HG03565 (cell line): ENCODE data around the gene CBFA2T2.
A peak's percentile ranks its signal among the peaks of the same experiment; 100 is the strongest.

Source experiments
- ATAC-seq: cut with Tn5 transposase; IDR thresholded peaks from one replicate; pipeline ENCODE4 v1.9.1; 2021; ENCODE audit warnings: mild to moderate bottlenecking, moderate library complexity; ENCODE audit not compliant: unreplicated experiment

CBFA2T2 gene

DNA sequence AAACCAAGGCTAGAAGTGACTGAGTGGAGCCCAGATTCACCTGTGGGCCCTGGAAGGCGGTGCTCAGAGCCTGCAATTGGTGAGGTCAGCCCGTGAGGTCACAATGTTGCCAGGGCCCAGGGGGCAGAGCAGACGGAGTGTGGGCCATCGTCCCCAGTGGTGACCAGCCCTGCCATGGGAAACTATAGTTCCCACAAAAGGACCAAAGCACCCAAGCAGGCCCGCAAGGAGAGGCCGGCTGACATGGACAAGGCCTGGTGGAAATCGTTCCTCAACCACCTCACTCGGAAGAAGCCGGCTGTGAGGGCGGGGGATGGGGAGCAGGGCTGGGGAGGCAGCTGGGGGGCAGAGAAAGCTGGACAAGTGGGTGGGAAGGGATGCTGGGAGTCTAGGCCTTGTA, 172.3 kb downstream of the CBFA2T2 start, which contains the start of gene C20orf144:
Gene C20orf144, plus strand, starts transcription at position 156 of the 400 bp plus-strand sequence. Its CDS starts 19 bp downstream, at position 175.
- ATAC-seq: no peak

DNA sequence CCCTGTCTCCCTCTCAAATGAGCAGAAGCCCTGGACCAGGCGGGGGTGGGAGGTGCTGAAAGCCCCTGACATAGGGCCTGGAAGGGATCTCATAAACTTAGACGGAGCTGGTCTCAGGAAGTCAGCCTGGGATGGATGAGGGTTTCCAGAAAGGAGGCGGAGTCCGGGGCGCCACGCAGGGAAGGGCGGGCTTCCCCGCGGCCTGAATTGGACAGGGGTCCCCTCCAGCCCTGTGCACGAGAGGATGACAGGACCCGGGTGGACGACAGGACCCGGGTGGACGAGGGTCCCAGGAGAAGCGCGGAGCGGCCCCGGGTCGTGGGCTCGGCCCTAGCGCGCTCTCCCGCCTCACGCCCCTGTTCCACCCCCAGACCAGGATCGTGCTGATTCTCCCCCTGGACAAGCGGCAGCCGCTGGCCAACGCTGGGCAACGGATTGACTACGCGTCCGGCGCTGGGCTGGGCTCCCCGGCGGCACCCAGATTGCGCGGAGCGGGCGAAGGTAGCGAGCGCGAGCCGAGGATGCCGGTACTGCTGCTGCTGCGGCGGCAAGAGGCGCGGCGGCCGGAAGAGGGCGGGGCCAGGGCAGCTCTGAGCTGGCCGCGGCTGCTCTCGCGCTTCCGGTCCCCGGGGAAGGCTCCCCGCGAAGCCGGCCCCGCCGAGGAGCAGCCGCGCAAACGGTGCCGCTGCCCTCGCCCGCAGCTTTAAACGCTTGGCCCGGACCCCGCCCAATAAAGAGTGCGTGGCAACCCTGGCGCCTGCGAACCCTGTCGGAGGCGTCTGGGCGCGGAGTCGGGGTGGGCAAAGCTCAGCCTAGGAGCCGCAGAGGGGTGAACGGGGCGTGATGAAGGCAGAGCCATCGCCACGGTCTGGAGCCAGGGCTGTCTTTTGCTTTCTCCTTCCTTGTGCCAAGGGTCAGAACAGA, 173.5 kb downstream of the CBFA2T2 start:
- ATAC-seq: peak; percentile 29

DNA sequence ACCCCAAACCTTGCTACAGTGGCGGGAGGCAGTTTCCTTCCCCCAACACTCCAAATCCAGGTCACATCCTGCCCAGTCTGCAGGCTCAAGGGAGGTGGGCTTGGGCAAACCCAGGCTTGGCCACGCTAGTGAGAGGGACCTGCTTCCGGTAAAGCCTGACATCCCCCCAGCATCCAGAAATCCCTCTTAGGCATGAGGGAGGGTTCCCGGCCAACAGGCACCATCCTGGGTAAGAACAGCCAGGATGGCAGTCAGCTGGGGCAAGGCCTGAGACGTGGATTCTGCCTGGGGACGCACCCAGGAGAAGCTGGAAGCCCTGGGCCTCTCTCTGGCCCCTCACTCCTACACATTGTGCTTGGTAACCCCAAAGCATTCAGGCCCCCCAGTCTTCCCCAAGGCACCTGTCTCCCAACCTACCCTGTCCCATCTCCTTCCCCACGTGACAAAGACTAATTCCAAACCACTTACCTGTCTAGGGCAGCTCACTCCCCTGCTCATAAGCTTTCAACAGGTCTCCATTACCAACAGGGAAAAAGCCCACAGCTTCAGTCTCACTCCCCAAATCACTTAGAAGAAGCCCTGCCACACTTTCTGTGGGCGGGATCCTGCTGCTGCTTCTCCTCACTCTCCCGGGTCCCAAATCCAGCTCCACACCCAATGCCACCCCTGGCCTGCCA, 174.3 kb downstream of the CBFA2T2 start:
- no peak for ATAC-seq

DNA sequence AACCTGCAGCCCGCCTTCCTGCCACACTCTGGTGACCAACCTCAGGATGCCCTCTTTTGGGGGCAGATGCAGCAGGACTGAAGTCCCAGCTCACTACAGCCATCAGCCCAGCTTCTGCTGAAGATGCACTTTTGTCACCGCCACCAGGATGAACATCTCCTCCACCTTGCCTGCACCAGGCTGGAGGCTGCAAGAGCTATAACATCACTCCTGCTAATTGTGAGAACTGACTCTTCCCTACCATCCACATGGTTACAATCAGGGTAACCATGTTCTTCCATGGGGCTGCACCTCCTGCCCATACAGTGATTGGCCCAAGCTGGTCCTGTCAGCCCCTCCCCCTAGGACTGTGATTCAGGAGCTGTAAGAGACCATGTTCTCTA, 174.9 kb downstream of the CBFA2T2 start:
- ATAC-seq: no peak

DNA sequence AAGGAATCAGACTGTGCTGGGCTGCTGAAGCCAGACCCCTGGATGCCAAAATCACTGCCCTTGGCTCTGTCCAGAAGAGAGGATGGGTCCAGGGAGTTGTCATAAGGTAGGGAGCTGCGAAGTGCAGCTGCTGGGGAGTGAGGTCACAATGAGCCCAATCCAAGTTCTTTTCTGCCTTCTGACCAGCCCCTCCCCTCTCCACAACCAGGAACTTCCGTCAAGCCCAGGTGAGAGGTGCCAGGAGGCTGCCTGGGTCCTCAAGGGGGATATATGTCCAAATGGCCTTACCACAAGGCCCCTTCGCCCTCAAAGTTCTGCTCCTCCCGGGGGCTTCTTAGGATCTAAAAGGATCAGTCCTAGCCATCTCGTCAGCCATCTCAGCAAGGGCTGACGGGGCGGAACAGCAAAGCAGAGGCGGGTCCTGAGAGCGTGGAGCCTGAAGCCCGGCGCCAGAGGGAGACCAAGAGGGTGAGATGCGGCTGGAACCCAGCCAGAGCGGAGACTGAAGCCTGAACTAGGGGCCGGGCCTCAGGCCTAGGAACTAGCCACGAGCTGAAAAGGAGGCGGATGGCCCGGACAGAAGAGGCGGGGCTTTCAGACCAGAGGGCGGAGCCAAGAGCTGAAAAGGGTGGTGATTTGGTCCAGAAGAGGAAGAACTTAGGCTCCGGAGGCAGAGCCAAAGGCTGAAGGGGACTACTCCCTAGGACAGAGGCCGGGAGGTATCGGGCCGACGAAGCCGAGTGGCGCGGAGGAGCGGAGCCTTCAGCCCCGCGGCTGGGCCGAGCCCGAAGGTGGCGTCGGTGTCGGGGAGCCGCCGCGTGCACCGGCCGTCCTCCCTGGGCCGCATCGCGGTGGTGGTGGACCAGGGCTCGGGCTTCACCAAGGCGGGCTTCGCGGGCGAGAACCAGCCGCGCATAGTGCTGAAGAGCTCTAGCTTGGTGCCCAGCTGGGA, 176.7 kb downstream of the CBFA2T2 start, which contains the start of gene ACTL10:
Gene ACTL10, plus strand, starts transcription at position 651 of the 952 bp plus-strand sequence. CDS start 555 bp downstream, outside the sequence.
- peak; percentile 44 for ATAC-seq

DNA sequence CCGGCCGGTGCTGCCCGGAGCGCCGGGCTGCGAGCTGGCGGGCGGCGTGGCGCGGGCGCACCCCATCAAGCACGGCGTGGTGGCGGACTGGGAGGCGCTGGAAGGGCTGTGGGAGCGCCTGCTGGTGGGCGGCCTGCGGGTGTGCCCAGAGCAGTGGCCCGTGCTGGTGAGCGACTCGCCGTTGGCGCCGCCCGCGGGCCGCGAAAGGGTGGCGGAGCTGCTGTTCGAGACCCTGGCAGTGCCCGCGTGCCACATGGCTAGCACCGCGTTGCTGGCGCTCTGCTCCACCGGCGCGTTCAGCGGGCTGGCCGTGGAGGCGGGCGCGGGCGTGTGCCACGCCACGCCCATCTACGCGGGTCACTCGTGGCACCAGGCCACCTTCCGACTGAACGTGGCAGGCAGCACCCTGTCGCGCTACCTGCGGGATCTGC, 177.4 kb downstream of the CBFA2T2 start:
- peak; percentile 2 for ATAC-seq

DNA sequence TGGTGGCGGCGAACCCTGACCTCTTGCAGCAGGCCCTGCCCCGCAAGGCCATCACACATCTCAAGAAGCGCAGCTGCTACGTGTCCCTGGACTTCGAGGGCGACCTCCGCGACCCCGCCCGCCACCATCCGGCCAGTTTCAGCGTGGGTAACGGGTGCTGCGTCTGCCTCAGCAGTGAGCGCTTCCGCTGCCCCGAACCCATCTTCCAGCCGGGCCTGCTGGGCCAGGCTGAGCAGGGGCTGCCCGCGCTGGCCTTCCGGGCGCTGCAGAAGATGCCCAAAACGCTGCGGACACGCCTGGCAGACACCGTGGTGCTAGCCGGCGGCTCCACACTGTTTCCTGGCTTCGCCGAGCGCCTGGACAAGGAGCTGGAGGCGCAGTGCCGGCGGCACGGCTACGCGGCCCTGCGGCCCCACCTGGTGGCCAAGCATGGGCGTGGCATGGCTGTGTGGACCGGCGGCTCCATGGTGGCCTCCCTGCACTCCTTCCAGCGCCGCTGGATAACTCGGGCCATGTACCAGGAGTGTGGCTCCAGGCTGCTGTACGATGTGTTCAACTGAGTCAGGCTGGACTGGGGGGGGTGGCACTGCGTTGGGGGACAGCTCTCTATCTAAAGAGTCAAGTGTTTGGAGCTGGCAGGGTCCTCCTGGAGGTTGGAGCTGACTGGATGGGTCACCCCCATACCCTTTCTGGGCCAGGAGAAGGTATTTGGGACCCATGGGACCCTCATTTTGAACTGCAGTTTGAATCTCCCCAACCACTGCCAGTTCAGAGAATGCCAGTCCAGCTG, 178.0 kb downstream of the CBFA2T2 start:
- no peak for ATAC-seq

DNA sequence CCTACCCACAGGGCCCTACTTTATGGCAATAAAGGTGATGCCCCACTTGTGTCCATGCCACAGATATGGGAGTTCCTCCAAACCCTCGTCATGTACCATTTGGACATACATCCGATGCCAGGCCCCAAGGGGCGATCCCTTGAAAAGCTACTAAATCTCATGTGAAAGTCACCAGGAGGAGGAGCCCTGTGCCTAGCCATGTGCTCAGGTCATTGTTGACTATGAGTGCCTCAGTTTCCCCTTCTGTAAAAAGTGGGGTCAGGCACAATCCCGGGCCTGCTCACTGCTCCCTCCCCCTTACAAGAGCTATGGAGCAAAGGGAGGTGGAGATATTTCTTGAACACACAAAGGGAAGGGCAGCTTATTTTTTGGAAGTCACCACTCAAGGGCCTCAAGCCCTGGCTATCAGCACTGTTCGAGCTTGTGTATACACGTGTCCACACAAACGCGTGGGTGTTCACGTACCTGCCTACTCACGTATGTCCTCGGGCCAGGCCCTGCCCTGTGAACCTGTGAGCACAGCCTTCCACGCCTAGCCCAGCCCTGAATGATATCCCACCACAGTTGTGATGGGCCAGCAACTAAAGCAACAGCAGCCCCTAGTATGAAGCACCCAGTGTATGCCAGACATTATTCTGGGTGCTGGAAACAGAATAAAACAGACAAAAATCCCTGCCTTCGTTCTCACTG, 178.7 kb downstream of the CBFA2T2 start:
- no peak for ATAC-seq

DNA sequence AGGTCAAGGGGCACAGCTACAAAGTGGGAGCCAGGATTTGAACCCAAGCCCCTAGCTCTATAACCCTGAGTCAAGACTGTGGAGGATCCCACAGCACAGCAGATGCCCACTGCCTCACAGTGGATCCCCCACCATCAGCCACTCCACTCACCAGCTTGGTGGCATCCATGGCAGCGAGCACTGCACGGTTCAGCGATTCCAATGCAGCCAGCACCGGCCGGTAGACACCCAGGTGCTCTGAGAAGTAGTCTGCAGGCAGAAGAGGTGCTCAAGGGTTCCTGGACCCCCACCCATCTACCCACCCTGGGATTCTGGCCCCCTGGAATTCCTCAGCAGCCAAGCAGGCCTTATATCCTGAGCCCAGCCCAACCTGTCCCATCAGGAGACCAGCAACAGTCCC, 179.3 kb downstream of the CBFA2T2 start:
- ATAC-seq: no peak

DNA sequence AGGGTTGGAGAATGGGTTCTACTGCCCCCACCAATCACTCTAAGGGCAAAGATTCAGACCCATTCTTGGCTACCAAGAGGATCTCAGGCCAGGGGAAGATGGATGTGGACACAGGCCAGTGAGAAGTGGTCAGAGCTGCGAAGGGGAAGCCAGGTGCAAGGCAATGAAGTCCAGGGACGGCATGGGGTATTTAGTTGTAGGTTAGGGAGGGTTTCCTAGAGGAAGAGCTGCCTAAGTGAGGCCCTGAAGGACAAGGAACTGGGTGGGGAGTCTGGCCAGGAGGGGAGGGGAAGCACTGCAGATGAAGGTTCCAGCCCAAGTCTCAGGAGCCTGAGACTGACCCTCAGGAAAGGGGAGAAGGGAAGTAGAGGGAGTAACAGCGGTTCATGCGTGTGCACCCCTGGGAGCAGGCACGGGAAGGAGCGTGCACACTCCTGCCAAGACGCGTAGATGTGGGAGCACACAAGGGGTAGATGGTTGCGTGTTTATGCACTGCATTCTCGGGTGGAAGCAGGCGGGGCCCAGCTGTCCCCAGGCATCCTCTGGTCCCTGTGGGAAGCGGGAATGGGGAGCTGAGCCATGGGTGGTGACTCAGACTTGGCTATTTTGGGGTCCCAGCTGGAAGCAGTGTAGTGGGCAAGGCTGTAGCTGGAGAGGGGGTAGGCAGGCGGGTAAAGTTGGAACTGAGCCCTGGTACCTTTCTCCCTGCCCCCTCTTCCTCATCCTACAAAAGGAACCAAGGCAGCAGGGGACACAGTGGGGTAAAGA, 180.2 kb downstream of the CBFA2T2 start:
- ATAC-seq: no peak

DNA sequence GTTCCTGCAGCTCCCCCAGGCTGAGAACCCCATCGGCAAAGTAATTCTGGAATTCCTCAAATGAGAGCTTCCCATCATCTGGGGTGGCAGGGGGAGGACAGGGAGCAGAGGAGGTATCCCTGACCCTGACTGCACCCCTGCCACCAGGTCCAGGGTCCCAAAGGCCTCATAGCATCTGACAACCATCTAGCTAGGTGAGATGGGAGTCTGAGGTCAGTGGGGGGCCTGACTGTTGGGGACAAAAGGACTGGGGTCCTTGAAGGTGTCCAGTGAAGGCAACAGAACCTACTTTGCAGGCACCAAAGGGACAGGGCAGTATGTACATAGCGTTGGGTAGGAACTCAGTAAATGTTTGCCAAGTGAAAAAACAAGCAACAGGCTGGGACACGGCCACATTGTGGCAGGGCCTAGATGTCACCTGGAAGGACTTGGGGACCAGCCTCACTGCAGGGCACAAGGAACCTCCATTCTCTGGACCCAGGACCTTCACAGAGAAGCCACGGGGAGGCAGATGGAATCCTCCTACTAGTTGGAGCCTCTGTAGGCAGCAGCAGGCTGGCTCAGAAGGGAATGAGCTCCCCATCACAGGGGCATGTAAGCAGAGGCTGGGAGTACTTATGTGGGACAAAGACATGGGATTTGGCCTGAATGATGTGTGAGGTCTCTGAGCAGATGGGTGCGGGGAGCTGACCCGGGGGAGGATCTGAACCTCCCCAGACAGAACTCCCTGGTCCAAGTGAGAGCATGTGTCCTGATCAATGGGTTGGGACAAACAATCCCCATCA, 181.0 kb downstream of the CBFA2T2 start:
- no peak for ATAC-seq

DNA sequence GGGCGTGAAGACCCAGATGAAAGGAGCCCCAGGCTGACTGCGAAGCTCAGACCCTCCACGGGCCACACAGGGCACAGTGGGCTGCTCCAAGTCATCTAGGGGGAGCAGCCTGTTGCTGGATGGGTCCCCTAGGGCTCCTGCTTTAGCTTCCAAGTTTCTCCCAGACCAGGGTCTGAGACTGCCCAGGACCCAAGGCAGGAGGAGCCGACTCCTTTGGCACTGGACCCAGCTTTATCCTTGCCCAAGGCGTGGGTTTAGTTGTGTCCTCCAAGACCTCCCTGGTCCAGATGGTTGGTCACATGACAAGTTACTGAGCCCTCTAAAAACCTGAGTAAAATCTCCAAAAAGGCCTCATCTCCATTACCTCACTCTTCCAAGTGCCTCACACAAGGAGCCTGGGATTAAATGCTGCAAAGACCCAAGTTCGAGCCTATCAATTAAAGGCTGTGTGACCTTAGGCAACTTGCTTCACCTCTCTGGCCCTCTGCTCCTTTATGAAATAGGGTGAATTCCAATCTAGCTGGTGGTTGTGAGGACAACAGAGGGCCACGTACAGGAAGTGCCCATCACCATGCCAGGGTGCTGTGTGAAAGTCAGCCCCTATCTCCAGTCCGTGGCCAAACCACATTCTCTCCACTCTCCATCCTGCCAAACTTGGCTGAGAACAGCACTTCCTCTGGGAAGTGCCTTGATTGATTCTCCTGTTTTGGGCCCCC, 181.8 kb downstream of the CBFA2T2 start:
- no peak for ATAC-seq

DNA sequence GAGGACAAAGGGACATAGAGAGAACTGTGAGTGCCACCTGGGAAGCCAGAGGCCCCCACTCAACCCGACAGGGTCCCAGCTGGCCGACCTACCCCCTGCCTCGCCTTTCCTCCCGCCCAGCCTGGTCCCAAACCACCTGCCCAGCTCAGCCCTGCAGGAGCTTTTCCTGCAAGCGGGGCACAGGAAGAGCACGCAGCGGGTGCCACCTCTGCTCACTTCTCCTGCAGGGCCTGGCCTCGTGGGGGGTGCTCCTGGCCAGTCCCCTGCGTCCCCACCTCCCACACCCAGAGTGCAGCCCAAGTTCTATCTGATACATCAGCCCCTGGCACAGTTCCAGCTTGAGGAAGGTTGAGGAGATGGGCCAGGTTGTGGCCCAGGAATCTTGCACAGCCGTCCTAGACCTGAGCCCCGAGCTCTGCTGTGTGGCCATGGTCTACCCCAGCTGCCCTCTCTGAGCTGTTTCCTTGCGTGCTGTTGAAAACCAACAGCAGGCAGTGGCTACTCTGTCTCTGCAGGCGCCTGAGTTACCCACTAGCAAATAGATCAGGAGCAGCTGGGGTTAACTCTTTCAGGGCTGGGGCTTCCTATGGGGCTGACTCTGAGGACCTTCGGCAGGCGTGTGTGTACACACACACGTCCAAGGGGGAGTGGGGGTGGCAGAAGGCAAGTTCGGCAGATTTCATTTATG, 182.7 kb downstream of the CBFA2T2 start:
- no peak for ATAC-seq

DNA sequence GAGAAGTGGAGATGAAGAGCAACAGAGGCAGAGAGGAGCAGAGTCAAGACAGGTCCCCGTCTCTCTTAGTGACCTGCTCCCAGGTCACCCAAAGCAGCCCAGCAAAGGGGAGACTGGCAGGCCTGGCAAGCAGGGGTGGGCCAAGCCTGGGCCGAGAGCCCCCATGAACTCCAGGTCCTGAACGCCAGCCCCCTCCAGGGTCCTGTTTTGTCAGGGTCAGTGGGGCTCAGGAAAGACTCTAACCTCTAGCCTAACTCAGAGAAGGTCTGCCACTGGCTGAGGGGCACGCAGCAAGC, 183.2 kb downstream of the CBFA2T2 start:
- no peak for ATAC-seq

DNA sequence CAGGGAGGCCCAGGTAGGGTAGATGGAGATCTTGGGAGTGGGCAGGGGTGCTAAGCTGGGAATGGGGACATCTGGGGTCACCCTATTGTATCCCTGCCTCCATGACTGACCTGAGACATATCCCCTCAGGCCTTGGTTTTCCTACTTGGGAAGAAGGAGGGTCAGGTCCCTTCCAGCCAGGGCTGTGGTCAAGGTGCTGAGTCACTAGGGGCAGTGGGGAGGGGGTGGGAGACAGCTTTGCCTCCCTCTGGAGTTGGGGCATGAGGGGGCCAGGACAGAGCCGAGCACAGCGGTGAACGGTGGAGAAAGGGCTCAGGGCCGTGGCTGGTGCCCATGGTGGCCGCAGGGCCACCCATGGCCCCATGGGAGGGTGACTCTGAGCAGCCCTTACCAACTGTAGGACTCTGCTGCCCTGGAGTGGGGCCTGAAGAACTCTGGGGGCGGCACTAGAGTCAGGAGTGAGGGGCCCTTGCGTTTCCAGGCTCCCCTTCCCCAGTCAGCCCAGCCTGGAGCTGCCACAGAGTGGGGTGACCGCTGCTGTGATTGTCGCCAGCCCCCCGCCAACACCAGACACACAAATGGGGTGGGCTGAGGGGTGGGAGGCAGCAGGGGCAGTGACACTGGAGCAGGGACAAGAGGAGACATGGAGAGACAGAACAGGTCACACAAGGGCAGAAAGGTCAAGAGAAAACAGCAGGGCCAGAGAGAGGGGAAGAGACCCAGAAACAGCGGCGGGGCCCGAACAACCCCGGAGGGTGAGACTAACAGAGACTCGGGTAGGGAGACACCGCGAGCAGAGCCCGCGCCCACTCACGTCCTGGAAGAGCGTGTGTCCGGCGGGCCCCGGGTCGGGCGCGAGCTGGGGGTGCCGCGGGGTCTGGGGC, 183.8 kb downstream of the CBFA2T2 start:
- no peak for ATAC-seq
